Adrenal gland (tissue), 12 donors: ENCODE data around the gene RTEL1. TPM values are rescaled to one million over a fixed set of nuclear protein-coding genes. Genes with fewer than 3 reads are reported as not detected.

Experiments
- DNase-seq, 7 donors: peaks; one replicate each; pipeline ENCODE4 v3.0.0-alpha.2; 2019 to 2020
- H3K27ac ChIP-seq, 5 donors: fragments of 200-600 bp; sonication (generic) in 4 of 5; 1 replicate in 3 of 5; 2 replicates in 2 of 5; pipeline versions ENCODE4 v1.5.1 to v1.8.0; 2016 to 2020; ENCODE audit warnings: mild to moderate bottlenecking in 1 of 5
- H3K27me3 ChIP-seq: fragments of 200-600 bp; 2 replicates; pipeline ENCODE4 v1.8.0; 2021
- H3K36me3 ChIP-seq, 2 donors: fragments of 200-600 bp; replicated peaks in 1 of 2; 1 replicate in 1 of 2; 2 replicates in 1 of 2; pipeline versions ENCODE4 v1.5.1 to v1.8.0; 2018 to 2022
- H3K4me1 ChIP-seq, 2 donors: fragments of 200-600 bp; replicated peaks in 1 of 2; 1 replicate in 1 of 2; 2 replicates in 1 of 2; pipeline versions ENCODE4 v1.5.1 to v1.8.0; 2018 to 2021
- H3K4me3 ChIP-seq, 4 donors: fragments of 200-600 bp; sonication (generic) in 3 of 4; one replicate each; pipeline ENCODE4 v1.5.1; 2016 to 2018
- H3K9me3 ChIP-seq, 3 donors: fragments of 200-600 bp; sonication (generic) in 1 of 3; replicated peaks in 1 of 3; 1 replicate in 2 of 3; 2 replicates in 1 of 3; pipeline versions ENCODE4 v1.5.1 to v1.8.0; 2016 to 2021
- CTCF ChIP-seq, 6 experiments: fragments of 450-650 bp in 4 of 6; fragments of 200-600 bp in 2 of 6; sonication (generic) in 1 of 6; IDR thresholded peaks; 1 replicate in 5 of 6; 2 replicates in 1 of 6; pipeline versions ENCODE4 v1.5.1 to v1.8.0; 2016 to 2021; ENCODE audit warnings: antibody characterized with exemption in 6 of 6, mild to moderate bottlenecking in 2 of 6, moderate library complexity in 1 of 6
- POLR2A ChIP-seq, 2 donors: fragments of 450-650 bp; IDR thresholded peaks; one replicate each; pipeline ENCODE4 v1.6.1; 2017; ENCODE audit warnings: antibody characterized with exemption in 2 of 2, mild to moderate bottlenecking in 2 of 2, moderate library complexity in 1 of 2
- WGBS, 4 donors: extraction: QIAGEN DNeasy Blood & Tissue Kit in 2 of 4; methylation state at CpG; one replicate each; pipeline versions ENCODE4 v1.1.5 to v1.1.7; 2013 to 2017; 5-methylcytosine and 5-hydroxymethylcytosine counted together
- intact Hi-C, 2 donors: fragments of 100-400 bp; cut with DNase I; formaldehyde crosslinking; loops; one replicate each; pipeline versions ENCODE4 v1.14.1 to v1.15.0; 2022 to 2023
- polyA plus RNA-seq, 3 donors: library from polyadenylated mRNA; stranded (reverse); fragments of 200-250 nt in 2 of 3; fragments of 350-450 nt in 1 of 3; fragmentation: Illumina TruSeq in 1 of 3; extraction: RNeasy Lipid Tissue Mini Kit (QIAGEN cat#74804) in 1 of 3; gene quantifications; one replicate each; pipeline ENCODE4 v1.2.3, GENCODE V29; 2013 to 2014
- total RNA-seq, 9 donors: library from RNA; depleted of rRNA in 4 of 9; stranded (reverse); fragments of >200 nt in 4 of 9; fragments of 120-200 nt in 1 of 9; fragmentation: NEBNext Ultra II Directional in 1 of 9; extraction: Animal tissue kit (Norgen Biotek cat#: 25700) in 1 of 9; gene quantifications; one replicate each; pipeline versions ENCODE4 v1.1.0 to v1.2.4, GENCODE V29; 2013 to 2023
- donor health status: healthy with polysubstance abuse.
- donor health status: Bipolar disorder and iron deficiency.
- donor health status: DM: yes; HTN: yes; CAD: no.
- donor health status: DM: no; HTN: no; CAD: no.
- donor health status: DM: no; HTN: no; CAD: no.
- donor health status: DM: yes; HTN: yes; CAD: no.

RTEL1 gene
- total and polyA plus RNA-seq, 12 donors: 9.4 to 110 (median 32.1) TPM

- TF ChIP-seq POLR2A (IDR thresholded peaks at IDR 0.05): no peak
- no peak for TF ChIP-seq CTCF (IDR thresholded peaks at IDR 0.05)
- intact Hi-C loops: no loop called here
These were observed 33.6 kb upstream of the RTEL1 start for GRCh38 chr20:63624486-63624885.

DNA sequence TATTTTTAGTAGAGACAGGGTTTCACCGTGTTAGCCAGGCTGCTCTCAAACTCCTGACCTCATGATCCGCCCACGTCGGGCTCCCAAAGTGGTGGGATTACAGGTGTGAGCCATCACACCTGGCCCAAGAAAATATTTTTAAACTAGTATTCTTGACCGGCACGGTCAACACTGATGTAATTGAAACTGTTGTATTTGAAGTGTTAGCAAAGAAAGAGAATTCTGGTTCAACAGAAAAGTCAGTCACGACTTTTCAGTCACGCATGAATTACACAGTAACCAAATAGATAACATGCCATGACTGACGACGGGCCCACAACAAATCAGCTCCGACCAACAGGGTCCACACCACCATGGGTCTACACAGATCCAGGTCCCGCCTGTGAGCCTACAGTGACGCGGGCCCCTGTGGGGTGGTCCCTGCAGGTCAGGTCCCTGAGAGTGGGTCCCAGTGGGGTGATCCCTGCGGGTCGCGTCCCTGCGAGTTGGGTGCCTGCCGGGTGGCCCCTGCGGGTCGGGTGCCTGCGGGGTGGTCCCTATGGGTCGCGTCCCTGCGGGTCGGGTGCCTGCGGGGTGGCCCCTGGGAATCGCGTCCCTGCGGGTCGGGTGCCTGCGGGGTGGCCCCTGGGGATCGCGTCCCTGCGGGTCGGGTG is 32.2 kb upstream of the RTEL1 start:
- Histone ChIP-seq H3K4me3 (peak overlapping the region; percentile 38 to 99 (median 89)), H3K9me3 (no peaks in the 10 kb centered on the region), H3K36me3 (no peaks in the 10 kb centered on the region), H3K27me3 (no peaks in the 10 kb centered on the region), H3K4me1 (peaks cover 25 to 27% of the 10 kb centered on the region in 2 donors), H3K27ac (peak overlapping the region; percentile 64 to 100 (median 95))
- peak in 4 of 7 donors; percentile 23 to 48 (median 48) for DNase-seq
- peak in 1 of 2 donors; percentile 5 for TF ChIP-seq POLR2A (IDR thresholded peaks at IDR 0.05)
- no peak for TF ChIP-seq CTCF (IDR thresholded peaks at IDR 0.05)
- WGBS, 4 donors: 15 to 31% (median 21%) methylated on average over 17 to 33 of the region's 36 CpGs
- intact Hi-C loops: no loop called here

More at GRCh38 chr20:63624486-63624885, 33.6 kb upstream of the RTEL1 start:
- Histone ChIP-seq H3K36me3 (no peaks in the 10 kb centered on the region), H3K27ac (no peak overlapping the region), H3K27me3 (no peaks in the 10 kb centered on the region), H3K9me3 (no peaks in the 10 kb centered on the region), H3K4me3 (no peak overlapping the region), H3K4me1 (peaks cover 25 to 27% of the 10 kb centered on the region in 2 donors)
- peak in 1 of 7 donors; percentile 5 for DNase-seq
- 82 to 90% (median 87%) methylated on average over 15 of the region's 15 CpGs for WGBS, 4 donors

- H3K36me3 ChIP-seq: no peaks in the 10 kb centered on the region
- 0 to 1% (median 0%) methylated on average over 2 to 112 of the region's 114 CpGs for WGBS, 4 donors
These were observed 31.5 kb upstream of the RTEL1 start, which contains the start of gene GMEB2 for GRCh38 chr20:63626424-63627128. TSS of gene GMEB2 (minus strand) at chr20:63627101. CDS start at chr20:63619397, 7,704 bp downstream.

More at GRCh38 chr20:63626424-63627128, 31.5 kb upstream of the RTEL1 start, which contains the start of gene GMEB2:
- intact Hi-C loops: no loop called here
- H3K27me3 ChIP-seq: no peaks in the 10 kb centered on the region
- H3K27ac ChIP-seq: peak within 1 kb of the TSS; percentile 93 to 100 (median 95)
- H3K4me3 ChIP-seq: peak within 1 kb of the TSS; percentile 65 to 99 (median 89)
- no peak for TF ChIP-seq CTCF (IDR thresholded peaks at IDR 0.05)
- TF ChIP-seq POLR2A (IDR thresholded peaks at IDR 0.05): peak; percentile 44 to 51
- no peaks in the 10 kb centered on the region for H3K9me3 ChIP-seq
- H3K4me1 ChIP-seq: peaks cover 25 to 27% of the 10 kb centered on the region in 2 donors
- peak; percentile 70 to 82 (median 77) for DNase-seq
